ENCODE data around the gene RPS16.

DNA sequence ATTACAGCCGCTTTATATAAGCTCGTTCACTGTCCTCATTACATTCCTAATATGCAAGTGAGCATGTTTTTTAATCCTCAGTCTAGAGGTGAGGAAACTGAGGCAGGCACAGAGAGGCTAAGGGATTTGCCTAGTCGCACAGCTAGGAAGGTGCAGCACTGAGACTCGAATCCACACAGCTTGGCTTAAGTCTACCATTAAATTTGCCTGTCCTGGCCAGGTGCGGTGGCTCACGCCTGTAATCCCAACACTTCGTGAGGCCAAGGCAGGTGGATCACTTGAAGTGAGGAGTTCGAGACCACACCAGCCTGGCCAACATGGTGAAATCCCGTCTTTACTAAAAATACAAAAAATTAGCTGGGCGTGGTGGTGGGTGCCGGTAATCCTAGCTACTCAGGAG is 8.0 kb downstream of the RPS16 start:
- TF ChIP-seq, protein P1, sequence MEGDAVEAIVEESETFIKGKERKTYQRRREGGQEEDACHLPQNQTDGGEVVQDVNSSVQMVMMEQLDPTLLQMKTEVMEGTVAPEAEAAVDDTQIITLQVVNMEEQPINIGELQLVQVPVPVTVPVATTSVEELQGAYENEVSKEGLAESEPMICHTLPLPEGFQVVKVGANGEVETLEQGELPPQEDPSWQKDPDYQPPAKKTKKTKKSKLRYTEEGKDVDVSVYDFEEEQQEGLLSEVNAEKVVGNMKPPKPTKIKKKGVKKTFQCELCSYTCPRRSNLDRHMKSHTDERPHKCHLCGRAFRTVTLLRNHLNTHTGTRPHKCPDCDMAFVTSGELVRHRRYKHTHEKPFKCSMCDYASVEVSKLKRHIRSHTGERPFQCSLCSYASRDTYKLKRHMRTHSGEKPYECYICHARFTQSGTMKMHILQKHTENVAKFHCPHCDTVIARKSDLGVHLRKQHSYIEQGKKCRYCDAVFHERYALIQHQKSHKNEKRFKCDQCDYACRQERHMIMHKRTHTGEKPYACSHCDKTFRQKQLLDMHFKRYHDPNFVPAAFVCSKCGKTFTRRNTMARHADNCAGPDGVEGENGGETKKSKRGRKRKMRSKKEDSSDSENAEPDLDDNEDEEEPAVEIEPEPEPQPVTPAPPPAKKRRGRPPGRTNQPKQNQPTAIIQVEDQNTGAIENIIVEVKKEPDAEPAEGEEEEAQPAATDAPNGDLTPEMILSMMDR (IDR thresholded peaks at IDR 0.05) = no peak
- no peak for TF ChIP-seq POLR2AphosphoS5 (IDR thresholded peaks at IDR 0.05)
- TF ChIP-seq EP300 (IDR thresholded peaks at IDR 0.05; ENCODE audit: low read depth) = no peak
- TF ChIP-seq POLR2A (IDR thresholded peaks at IDR 0.05) = no peak
